NCI-H2107 treated with DMSO at 0.1 percent for 48 hours (cell line): Measurements from ENCODE around the gene MRPL1.
"Not testable (repeated sequence)": the region's sequence is repeated elsewhere in the genome, so short reads cannot be mapped to it uniquely, and the experiment has no call there.

Experiments
- DNase-seq: peaks from one replicate; lab custom pipeline; 2025; ENCODE audit not compliant: unreplicated experiment; lab: John Stamatoyannopoulos, UW

The MRPL1 gene

GRCh38 chr4:77911842-77912450 lies 49.3 kb downstream of the MRPL1 start:
- DNase-seq = no peak

- no peak for DNase-seq
Measured at GRCh38 chr4:77913348-77913747, 50.7 kb downstream of the MRPL1 start.

- DNase-seq = peak; percentile 57
Measured at GRCh38 chr4:77917075-77917474, 54.4 kb downstream of the MRPL1 start.

GRCh38 chr4:77917601-77918000 lies 55.0 kb downstream of the MRPL1 start:
- peak; percentile 17 for DNase-seq

GRCh38 chr4:77920371-77920770 lies 57.7 kb downstream of the MRPL1 start:
- no peak for DNase-seq

GRCh38 chr4:77921701-77922100 lies 59.1 kb downstream of the MRPL1 start:
- peak; percentile 9 for DNase-seq

GRCh38 chr4:77922158-77923094 lies 59.8 kb downstream of the MRPL1 start:
- no peak for DNase-seq

- peak; percentile 91 for DNase-seq
Measured at GRCh38 chr4:77927991-77928925, 65.6 kb downstream of the MRPL1 start.

- DNase-seq = no peak
Measured at GRCh38 chr4:77930154-77930639, 67.6 kb downstream of the MRPL1 start.

GRCh38 chr4:77930876-77931275 lies 68.2 kb downstream of the MRPL1 start:
- DNase-seq = no peak

GRCh38 chr4:77931452-77932135 lies 69.0 kb downstream of the MRPL1 start:
- DNase-seq = no peak

- no peak for DNase-seq
Measured at GRCh38 chr4:77938560-77938959, 75.9 kb downstream of the MRPL1 start.

- DNase-seq = not testable (repeated sequence)
Measured at GRCh38 chr4:77945929-77946328, 83.3 kb downstream of the MRPL1 start.

GRCh38 chr4:77950203-77950602 lies 87.6 kb downstream of the MRPL1 start:
- no peak for DNase-seq

- DNase-seq = no peak
Measured at GRCh38 chr4:77952457-77952856, 89.8 kb downstream of the MRPL1 start.

GRCh38 chr4:77954690-77955089 lies 92.1 kb downstream of the MRPL1 start:
- no peak for DNase-seq

GRCh38 chr4:77956917-77957316 lies 94.3 kb downstream of the MRPL1 start:
- no peak for DNase-seq

GRCh38 chr4:77958897-77959296 lies 96.3 kb downstream of the MRPL1 start:
- DNase-seq = no peak

GRCh38 chr4:77959566-77960338 lies 97.1 kb downstream of the MRPL1 start:
- peak; percentile 89 for DNase-seq

- DNase-seq = no peak
Measured at GRCh38 chr4:77960367-77960766, 97.7 kb downstream of the MRPL1 start.
